GM12878 (cell line): ENCODE data around the gene CCT4. TPM values are rescaled to one million over a fixed set of nuclear protein-coding genes. Genes with fewer than 3 reads are reported as not detected.
A peak's percentile ranks its signal among the peaks of the same experiment; 100 is the strongest.

Experiments
- CBFB ChIP-seq: IDR thresholded peaks from 2 replicates; pipeline ENCODE4 v1.6.1; 2016; ENCODE audit warnings: antibody characterized with exemption, low read depth
- MTA3 ChIP-seq: IDR thresholded peaks from 2 replicates; pipeline ENCODE4 v1.6.1; 2012; ENCODE audit warnings: low read length, inconsistent platforms, borderline replicate concordance
- MYC ChIP-seq: IDR thresholded peaks from 2 replicates; pipeline ENCODE4 v1.6.1; 2011; ENCODE audit warnings: mild to moderate bottlenecking, low read length, moderate library complexity, inconsistent platforms; ENCODE audit not compliant: insufficient read depth, insufficient replicate concordance, insufficient read length, severe bottlenecking
- NBN ChIP-seq: fragments of 450-650 bp; IDR thresholded peaks from 2 replicates; pipeline ENCODE4 v1.6.1; 2016
- POLR2AphosphoS5 ChIP-seq: IDR thresholded peaks from 2 replicates; pipeline ENCODE4 v1.6.1; 2011; ENCODE audit warnings: mild to moderate bottlenecking, low read length, inconsistent platforms
- RAD21 ChIP-seq: IDR thresholded peaks from 2 replicates; pipeline ENCODE4 v1.6.1; 2011; ENCODE audit warnings: mild to moderate bottlenecking, low read depth, low read length, moderate library complexity; ENCODE audit not compliant: insufficient read depth
- SPI1 ChIP-seq: IDR thresholded peaks from 2 replicates; pipeline ENCODE4 v1.6.1; 2011; ENCODE audit warnings: low read depth, mild to moderate bottlenecking, low read length, moderate library complexity, borderline replicate concordance; ENCODE audit not compliant: insufficient read depth
- SRF ChIP-seq, 2 experiments: IDR thresholded peaks; 2 replicates each; pipeline ENCODE4 v1.6.1; 2011; ENCODE audit warnings: low read depth in 2 of 2, low read length in 2 of 2, mild to moderate bottlenecking in 1 of 2, moderate library complexity in 1 of 2
- YY1 ChIP-seq: IDR thresholded peaks from 2 replicates; pipeline ENCODE4 v1.6.1; 2011; ENCODE audit warnings: low read depth, mild to moderate bottlenecking, low read length
- ZNF384 ChIP-seq: IDR thresholded peaks from 2 replicates; pipeline ENCODE4 v1.6.1; 2012; ENCODE audit warnings: low read depth, mild to moderate bottlenecking, low read length, improper control_type of control experiment, borderline replicate concordance
- polyA plus RNA-seq, 11 experiments: library from polyadenylated mRNA; depleted of rRNA in 4 of 11; unstranded in 6 of 11; stranded (reverse) in 5 of 11; fragments of >200 nt; fragmentation: Nextera tagmentation in 4 of 11; fragmentation: Illumina TruSeq in 1 of 11; extraction: Ambion mirVana in 4 of 11; extraction: Trizol in 1 of 11; gene quantifications; 1 replicate in 1 of 11; 2 replicates in 10 of 11; pipeline versions ENCODE4 v1.2.1 to v1.2.3, GENCODE V29; 2011 to 2016; ENCODE audit warnings: inconsistent platforms in 2 of 11, missing spikeins in 2 of 11, low read depth in 1 of 11
- total RNA-seq, 4 experiments: library from RNA; depleted of rRNA in 3 of 4; stranded (reverse); fragments of >200 nt in 3 of 4; fragmentation: Illumina TruSeq in 1 of 4; extraction: Trizol in 1 of 4; gene quantifications; 2 replicates each; pipeline versions ENCODE4 v1.2.1 to v1.2.3, GENCODE V29; 2013 to 2021
- TF ChIP-seq, protein P1 (sequence below): fragments of 450-650 bp; IDR thresholded peaks from 2 replicates; pipeline ENCODE4 v1.6.1; 2017; ENCODE audit warnings: mild to moderate bottlenecking
- TF ChIP-seq, protein P2 (sequence below): IDR thresholded peaks from 2 replicates; pipeline ENCODE4 v1.6.1; 2011; ENCODE audit warnings: mild to moderate bottlenecking, low read depth, low read length, moderate library complexity; ENCODE audit not compliant: insufficient replicate concordance
- TF ChIP-seq, protein P3 (sequence below): fragments of 450-650 bp; formaldehyde crosslinking; IDR thresholded peaks from 2 replicates; pipeline ENCODE4 v1.5.0; 2022; ENCODE audit warnings: mild to moderate bottlenecking, missing genetic modification characterization
- TF ChIP-seq, protein P4 (sequence below), 3 experiments: IDR thresholded peaks in 2 of 3; conservative IDR thresholded peaks in 1 of 3; 2 replicates each; pipeline ENCODE4 v1.5.1; 2011; ENCODE audit warnings: low read depth in 3 of 3, low read length in 3 of 3, mild to moderate bottlenecking in 3 of 3, control low read depth in 2 of 3, moderate library complexity in 2 of 3, inconsistent platforms in 1 of 3, mixed read lengths in 1 of 3; ENCODE audit not compliant: control insufficient read depth in 2 of 3, insufficient read depth in 1 of 3; ENCODE audit errors: extremely low read depth in 1 of 3
- TF ChIP-seq, protein P5 (sequence below): fragments of 450-650 bp; formaldehyde crosslinking; IDR thresholded peaks from 2 replicates; pipeline ENCODE4 v1.4.0; 2020; ENCODE audit warnings: mild to moderate bottlenecking, moderate library complexity

The CCT4 gene
- total and polyA plus RNA-seq, 10 of the 15 experiments (the other 5 are each of a cell fraction or from before 2014, with no cell fraction given), result 76.6 to 320 (median 211) TPM

DNA sequence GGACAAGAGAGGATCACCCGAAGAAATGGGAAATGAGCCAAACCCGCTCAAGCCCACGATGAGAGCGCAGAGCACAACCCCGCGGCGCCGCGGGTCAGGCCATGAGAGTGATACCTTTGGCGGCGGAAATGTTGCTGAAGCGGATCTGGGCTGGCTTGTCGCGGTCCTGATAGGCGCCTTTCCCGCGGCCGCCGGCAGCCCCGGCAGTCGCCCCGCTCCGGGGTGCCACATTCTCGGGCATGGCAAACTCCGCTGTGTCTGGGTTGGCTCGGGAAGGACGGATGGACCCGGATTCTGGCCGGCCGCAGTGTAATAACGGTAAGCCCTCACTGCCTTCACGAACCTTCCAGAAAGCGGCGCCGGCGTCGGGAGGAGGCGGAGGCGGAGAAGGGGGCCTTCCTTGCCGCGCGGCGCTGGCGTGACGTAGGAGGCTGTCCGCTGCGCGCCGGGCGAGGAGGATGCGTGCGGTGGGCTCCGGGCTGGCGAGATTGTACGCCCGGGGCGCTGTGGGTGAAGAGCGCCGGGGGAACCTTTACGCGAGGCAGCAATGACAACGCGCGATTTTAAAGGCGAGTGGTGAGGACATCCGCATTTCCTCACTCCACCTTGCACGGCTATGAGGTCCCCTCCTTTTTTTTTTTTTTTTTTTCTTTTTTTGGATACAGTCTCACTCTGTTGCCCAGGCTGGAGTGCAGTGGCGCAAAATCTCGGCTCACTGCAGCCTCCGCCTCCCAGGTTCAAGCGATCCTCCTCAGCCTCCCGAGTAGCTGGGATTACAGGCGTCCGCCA lies at the start of gene CCT4 (continued):
- TF ChIP-seq POLR2AphosphoS5 (peak; percentile 97), MYC (peak; percentile 94), SPI1 (peak; percentile 2; the same call in 1 of the 2 replicates), SRF (IDR thresholded peaks at IDR 0.05; ENCODE audit: low read depth in 2 of 2, low read length in 2 of 2) (peak; percentile 53 to 88), NBN (peak; percentile 98), YY1 (peak; percentile 76), RAD21 (no peak), ZNF384 (peak; percentile 95), MTA3 (no peak), CBFB (peak; percentile 80)
- TF ChIP-seq, protein P1, sequence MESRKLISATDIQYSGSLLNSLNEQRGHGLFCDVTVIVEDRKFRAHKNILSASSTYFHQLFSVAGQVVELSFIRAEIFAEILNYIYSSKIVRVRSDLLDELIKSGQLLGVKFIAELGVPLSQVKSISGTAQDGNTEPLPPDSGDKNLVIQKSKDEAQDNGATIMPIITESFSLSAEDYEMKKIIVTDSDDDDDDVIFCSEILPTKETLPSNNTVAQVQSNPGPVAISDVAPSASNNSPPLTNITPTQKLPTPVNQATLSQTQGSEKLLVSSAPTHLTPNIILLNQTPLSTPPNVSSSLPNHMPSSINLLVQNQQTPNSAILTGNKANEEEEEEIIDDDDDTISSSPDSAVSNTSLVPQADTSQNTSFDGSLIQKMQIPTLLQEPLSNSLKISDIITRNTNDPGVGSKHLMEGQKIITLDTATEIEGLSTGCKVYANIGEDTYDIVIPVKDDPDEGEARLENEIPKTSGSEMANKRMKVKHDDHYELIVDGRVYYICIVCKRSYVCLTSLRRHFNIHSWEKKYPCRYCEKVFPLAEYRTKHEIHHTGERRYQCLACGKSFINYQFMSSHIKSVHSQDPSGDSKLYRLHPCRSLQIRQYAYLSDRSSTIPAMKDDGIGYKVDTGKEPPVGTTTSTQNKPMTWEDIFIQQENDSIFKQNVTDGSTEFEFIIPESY, result peak; percentile 78; the same call in 1 of the 2 replicates
- TF ChIP-seq, protein P2, sequence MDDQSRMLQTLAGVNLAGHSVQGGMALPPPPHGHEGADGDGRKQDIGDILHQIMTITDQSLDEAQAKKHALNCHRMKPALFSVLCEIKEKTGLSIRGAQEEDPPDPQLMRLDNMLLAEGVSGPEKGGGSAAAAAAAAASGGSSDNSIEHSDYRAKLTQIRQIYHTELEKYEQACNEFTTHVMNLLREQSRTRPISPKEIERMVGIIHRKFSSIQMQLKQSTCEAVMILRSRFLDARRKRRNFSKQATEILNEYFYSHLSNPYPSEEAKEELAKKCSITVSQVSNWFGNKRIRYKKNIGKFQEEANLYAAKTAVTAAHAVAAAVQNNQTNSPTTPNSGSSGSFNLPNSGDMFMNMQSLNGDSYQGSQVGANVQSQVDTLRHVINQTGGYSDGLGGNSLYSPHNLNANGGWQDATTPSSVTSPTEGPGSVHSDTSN, result no peak
- TF ChIP-seq, protein P3, sequence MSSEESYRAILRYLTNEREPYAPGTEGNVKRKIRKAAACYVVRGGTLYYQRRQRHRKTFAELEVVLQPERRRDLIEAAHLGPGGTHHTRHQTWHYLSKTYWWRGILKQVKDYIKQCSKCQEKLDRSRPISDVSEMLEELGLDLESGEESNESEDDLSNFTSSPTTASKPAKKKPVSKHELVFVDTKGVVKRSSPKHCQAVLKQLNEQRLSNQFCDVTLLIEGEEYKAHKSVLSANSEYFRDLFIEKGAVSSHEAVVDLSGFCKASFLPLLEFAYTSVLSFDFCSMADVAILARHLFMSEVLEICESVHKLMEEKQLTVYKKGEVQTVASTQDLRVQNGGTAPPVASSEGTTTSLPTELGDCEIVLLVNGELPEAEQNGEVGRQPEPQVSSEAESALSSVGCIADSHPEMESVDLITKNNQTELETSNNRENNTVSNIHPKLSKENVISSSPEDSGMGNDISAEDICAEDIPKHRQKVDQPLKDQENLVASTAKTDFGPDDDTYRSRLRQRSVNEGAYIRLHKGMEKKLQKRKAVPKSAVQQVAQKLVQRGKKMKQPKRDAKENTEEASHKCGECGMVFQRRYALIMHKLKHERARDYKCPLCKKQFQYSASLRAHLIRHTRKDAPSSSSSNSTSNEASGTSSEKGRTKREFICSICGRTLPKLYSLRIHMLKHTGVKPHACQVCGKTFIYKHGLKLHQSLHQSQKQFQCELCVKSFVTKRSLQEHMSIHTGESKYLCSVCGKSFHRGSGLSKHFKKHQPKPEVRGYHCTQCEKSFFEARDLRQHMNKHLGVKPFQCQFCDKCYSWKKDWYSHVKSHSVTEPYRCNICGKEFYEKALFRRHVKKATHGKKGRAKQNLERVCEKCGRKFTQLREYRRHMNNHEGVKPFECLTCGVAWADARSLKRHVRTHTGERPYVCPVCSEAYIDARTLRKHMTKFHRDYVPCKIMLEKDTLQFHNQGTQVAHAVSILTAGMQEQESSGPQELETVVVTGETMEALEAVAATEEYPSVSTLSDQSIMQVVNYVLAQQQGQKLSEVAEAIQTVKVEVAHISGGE (CRISPR knock-in tag), result no peak; the same call in 1 of the 2 replicates
- TF ChIP-seq, protein P4, sequence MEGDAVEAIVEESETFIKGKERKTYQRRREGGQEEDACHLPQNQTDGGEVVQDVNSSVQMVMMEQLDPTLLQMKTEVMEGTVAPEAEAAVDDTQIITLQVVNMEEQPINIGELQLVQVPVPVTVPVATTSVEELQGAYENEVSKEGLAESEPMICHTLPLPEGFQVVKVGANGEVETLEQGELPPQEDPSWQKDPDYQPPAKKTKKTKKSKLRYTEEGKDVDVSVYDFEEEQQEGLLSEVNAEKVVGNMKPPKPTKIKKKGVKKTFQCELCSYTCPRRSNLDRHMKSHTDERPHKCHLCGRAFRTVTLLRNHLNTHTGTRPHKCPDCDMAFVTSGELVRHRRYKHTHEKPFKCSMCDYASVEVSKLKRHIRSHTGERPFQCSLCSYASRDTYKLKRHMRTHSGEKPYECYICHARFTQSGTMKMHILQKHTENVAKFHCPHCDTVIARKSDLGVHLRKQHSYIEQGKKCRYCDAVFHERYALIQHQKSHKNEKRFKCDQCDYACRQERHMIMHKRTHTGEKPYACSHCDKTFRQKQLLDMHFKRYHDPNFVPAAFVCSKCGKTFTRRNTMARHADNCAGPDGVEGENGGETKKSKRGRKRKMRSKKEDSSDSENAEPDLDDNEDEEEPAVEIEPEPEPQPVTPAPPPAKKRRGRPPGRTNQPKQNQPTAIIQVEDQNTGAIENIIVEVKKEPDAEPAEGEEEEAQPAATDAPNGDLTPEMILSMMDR (IDR thresholded peaks at IDR 0.05 in 2 of 3, conservative IDR thresholded peaks at IDR 0.05 in 1 of 3; ENCODE audit: control insufficient read depth in 2 of 3, extremely low read depth in 1 of 3, insufficient read depth in 1 of 3, low read depth in 3 of 3, low read length in 3 of 3), result no peak
- TF ChIP-seq, protein P5, sequence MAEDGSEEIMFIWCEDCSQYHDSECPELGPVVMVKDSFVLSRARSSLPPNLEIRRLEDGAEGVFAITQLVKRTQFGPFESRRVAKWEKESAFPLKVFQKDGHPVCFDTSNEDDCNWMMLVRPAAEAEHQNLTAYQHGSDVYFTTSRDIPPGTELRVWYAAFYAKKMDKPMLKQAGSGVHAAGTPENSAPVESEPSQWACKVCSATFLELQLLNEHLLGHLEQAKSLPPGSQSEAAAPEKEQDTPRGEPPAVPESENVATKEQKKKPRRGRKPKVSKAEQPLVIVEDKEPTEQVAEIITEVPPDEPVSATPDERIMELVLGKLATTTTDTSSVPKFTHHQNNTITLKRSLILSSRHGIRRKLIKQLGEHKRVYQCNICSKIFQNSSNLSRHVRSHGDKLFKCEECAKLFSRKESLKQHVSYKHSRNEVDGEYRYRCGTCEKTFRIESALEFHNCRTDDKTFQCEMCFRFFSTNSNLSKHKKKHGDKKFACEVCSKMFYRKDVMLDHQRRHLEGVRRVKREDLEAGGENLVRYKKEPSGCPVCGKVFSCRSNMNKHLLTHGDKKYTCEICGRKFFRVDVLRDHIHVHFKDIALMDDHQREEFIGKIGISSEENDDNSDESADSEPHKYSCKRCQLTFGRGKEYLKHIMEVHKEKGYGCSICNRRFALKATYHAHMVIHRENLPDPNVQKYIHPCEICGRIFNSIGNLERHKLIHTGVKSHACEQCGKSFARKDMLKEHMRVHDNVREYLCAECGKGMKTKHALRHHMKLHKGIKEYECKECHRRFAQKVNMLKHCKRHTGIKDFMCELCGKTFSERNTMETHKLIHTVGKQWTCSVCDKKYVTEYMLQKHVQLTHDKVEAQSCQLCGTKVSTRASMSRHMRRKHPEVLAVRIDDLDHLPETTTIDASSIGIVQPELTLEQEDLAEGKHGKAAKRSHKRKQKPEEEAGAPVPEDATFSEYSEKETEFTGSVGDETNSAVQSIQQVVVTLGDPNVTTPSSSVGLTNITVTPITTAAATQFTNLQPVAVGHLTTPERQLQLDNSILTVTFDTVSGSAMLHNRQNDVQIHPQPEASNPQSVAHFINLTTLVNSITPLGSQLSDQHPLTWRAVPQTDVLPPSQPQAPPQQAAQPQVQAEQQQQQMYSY (CRISPR knock-in tag), result no peak
